ENCODE data around the gene JAK1.

- TF ChIP-seq CTCF (IDR thresholded peaks at IDR 0.05) (no peak), POLR2A (IDR thresholded peaks at IDR 0.05) (no peak)
These were observed 45.6 kb upstream of the JAK1 start for GRCh38 chr1:65011983-65012382.

Data from upper lobe of left lung (tissue), 4 donors.